HPDE6-E6E7 (cell line): ENCODE results near the gene DNAJC22.
A peak's percentile ranks its signal among the peaks of the same experiment; 100 is the strongest.

Experiments used
- DNase-seq: peaks from one replicate; pipeline ENCODE4 v3.0.0; 2011; ENCODE audit warnings: missing footprints; ENCODE audit errors: extremely low spot score

The DNAJC22 gene

GRCh38 chr12:49345051-49345824 is 1.4 kb upstream of the DNAJC22 start:
- no peak for DNase-seq

DNA sequence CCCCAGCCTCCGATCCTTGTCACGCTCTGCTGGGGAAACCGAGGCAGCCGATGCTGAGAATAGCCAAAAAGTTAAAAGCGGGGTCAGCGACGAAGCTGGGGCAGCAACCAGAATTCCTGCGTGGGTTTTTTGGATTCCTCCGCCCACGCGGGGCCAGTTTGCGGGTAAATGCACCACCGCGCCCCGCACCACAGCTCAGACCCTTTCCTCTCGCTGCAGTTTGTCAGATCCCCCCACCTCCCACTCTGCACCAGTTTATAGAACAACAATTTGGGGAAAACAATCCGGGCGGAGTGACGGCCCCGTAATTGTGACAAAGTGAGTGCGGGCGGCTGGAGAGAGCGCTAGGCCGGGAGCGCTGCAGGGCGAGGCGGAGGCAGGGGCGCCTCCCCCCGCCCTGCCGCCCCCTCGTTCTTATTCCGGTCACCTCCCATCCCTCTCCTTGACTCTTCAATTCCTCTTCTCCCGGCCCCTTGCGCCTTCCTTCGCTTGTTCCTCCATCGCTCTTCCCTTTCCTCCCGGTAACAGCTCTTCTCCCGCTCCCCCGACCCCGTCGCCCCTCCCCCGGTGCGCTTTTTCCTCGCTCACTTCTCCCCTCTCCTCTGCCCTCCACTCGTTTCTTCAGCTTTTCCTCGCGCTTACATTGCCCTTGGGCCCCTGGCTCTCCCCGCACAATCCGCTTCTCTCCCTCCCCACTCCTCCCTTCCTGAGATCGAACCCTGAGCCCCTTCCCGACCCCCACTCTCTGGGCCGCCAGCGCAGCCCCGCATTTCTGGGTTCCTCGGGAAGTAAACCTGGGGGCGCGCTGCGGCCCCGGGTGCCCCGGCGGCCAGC is 646 bp upstream of the DNAJC22 start:
- DNase-seq: no peak

GRCh38 chr12:49347311-49348193 is 864 bp downstream of the DNAJC22 start:
- peak; percentile 72 for DNase-seq

DNA sequence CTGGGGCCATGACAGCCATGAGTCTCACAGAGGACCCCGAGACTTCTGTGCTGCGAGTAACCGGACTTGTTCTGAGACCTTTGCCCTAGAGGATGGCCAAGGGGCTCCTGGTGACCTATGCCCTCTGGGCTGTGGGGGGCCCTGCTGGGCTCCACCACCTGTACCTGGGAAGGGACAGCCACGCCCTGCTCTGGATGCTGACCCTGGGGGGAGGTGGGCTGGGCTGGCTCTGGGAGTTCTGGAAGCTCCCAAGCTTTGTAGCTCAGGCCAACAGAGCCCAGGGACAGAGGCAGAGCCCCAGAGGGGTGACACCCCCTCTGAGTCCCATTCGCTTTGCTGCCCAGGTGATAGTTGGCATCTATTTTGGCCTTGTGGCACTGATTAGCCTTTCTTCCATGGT is 2.1 kb downstream of the DNAJC22 start:
- no peak for DNase-seq

DNA sequence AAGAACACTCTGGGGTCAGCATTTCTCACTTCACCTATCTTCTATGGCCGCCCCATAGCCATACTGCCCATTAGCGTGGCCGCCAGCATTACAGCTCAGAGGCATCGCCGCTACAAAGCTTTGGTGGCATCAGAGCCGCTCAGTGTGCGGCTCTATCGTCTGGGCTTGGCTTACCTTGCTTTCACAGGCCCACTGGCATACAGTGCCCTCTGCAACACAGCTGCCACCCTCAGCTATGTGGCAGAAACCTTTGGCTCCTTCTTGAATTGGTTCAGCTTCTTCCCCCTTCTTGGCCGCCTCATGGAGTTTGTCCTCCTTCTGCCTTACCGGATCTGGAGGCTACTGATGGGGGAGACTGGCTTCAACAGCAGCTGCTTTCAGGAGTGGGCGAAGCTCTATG is 2.6 kb downstream of the DNAJC22 start:
- no peak for DNase-seq

DNA sequence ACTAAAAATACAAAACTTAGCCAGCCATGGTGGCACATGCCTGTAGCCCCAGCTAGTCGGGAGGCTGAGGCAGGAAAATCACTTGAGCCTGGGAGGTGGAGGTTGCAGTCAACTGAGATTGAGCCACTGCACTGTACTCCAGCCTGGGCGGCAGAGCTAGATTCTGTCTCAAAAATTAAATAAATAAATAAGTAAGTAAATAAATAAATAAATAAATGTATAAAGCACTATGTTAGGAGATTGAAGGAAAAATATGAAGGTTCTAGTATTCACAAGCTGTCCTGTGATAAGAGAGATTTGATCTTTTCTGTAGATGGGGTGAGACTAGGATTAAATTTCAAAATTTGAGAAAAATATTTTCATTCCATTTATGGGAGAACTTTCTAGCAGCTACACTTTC is 5.7 kb downstream of the DNAJC22 start:
- DNase-seq: no peak

DNA sequence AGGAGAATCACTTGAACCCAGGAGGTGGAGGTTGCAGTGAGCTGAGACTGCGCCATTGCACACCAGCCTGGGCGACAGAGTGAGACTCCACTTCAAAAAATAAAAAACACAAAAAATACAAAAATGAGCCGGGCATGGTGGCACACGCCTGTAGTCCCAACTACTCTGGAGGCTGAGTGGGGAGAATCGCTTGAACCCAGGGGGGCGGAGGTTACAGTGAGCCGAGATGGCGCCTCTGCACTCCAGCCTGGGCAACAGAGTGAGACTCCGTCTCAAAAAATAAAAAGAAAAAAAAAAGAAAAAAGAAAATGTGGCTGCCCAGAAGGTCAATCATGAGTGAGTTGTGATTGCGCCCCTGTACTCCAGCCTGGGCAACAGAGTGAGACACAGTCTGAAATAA is 9.2 kb downstream of the DNAJC22 start:
- no peak for DNase-seq

DNA sequence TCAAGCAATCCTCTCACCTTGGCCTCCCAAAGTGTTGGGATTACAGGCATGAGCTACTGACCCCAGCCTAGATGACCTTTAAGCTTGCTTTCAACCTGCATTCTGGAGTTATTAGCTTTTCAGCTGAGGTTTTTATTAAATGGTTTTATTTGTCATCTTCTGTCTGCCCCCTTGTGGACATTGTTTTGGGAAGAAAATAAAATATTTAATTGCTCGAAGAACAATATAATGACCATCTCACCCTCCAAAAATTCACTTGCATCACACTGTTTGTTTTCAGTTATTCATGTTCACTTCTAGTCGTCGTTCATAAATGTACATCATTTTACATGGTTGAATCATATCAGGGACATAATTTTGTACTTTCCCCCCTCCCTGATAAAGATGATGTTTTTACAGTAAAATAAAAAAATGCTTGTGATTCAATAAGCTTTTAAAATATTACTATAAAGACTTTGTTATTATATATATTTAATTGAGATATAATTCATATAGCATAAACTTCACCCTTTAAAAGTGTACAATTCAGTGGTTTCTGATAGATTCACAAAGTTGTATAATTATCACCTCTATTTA is 10.5 kb downstream of the DNAJC22 start:
- DNase-seq: no peak

- no peak for DNase-seq
These were observed 11.9 kb downstream of the DNAJC22 start for GRCh38 chr12:49358483-49359141.

DNA sequence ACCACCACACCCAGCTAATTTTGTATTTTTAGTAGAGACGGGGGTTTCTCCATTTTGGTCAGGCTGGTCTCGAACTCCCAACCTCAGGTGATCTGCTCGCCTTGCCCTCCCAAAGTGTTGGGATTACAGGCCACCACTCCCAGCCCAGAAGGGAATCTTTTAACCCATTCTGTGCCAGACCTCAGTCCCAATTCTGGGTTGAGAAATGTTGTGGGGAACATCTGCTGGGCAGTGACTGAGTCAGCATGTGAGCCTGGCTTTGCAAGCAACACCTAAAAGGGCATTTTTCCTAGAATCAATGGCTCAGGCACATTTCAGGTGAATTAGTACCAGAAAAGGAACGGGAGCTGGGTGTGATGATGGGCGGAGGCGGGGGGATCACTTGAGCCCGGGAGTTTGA is 13.0 kb downstream of the DNAJC22 start:
- DNase-seq: no peak

DNA sequence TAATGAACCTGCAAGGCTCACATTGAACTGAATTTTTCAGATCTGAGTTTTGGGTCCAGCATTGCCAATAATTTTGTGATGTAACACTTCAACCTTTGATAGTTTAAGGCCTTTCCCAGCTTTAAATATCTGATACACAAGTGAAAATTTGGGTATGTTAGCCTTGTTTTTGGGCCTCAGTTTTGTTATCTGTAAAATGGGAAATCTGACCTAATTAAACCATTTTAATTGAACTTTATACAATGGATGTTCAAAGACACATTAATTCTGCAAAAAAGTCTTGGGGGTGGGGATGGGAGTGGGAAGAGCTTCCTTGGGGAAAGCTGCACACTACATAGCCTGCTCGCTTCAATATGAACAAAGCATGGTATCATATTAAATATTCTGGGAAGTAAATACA is 15.4 kb downstream of the DNAJC22 start:
- no peak for DNase-seq

DNA sequence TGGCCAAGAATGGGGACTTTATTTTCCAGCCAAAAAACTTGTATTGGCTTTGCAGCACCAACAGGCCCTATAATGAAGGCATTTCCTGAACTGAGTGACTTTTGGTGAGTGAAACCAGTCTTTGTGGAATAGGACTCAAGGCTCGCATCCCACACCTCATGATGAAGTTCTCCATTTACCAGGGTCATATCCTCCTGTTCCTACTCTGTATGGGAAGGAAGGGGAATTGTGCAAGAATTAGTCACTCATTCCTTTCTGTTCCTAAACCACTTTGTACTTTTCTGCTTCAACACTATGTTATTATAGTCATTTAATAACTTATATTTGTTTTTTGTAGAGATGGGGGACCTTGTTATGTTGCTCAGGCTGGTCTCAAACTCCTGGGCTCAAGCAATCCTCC is 18.3 kb downstream of the DNAJC22 start:
- DNase-seq: no peak

DNA sequence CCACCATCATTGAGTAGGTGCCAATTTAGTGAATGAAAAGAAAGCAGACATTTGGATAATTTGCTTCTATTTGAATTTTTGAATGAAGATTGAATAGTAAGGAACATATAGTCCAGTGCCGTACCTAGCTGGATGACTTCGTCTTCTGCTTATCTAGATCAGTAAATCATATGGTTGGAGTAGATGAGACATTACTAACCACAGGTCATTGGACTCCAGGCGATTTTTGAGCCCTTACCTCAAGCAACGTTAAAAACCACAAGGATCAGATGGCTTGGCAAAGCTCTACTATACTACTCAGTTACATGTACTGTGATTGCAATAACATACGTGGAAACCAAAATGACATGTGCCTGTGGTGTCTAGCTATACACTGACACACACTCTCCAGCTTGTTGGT is 18.9 kb downstream of the DNAJC22 start:
- no peak for DNase-seq

DNA sequence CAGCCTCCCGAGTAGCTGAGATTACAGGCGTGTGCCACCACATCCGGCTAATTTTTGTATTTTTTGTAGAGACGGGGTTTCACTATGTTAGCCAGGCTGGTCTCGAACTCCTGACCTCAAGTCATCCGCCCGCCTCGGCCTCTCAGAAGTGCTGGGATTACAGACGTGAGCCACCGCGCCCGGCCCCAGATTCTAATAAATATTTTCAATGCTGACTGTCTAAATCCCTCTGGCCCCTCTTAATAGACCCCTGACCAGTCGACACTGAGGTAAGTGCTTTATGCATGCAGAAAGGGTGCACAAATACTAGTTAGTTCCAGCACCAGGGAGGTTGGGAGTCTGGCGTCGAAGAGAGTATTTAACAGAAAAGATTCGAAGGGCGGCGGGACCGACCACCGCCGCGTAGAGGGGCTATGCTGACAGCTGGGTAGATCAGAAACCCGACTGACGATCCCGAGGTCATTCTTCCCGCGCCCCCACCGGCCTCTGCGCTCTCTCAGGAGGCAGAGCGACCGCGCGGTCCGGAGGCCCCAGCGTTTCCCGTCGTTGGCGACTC is 19.5 kb downstream of the DNAJC22 start:
- no peak for DNase-seq

- peak; percentile 89 for DNase-seq
These were observed 20.1 kb downstream of the DNAJC22 start for GRCh38 chr12:49366652-49367380.

DNA sequence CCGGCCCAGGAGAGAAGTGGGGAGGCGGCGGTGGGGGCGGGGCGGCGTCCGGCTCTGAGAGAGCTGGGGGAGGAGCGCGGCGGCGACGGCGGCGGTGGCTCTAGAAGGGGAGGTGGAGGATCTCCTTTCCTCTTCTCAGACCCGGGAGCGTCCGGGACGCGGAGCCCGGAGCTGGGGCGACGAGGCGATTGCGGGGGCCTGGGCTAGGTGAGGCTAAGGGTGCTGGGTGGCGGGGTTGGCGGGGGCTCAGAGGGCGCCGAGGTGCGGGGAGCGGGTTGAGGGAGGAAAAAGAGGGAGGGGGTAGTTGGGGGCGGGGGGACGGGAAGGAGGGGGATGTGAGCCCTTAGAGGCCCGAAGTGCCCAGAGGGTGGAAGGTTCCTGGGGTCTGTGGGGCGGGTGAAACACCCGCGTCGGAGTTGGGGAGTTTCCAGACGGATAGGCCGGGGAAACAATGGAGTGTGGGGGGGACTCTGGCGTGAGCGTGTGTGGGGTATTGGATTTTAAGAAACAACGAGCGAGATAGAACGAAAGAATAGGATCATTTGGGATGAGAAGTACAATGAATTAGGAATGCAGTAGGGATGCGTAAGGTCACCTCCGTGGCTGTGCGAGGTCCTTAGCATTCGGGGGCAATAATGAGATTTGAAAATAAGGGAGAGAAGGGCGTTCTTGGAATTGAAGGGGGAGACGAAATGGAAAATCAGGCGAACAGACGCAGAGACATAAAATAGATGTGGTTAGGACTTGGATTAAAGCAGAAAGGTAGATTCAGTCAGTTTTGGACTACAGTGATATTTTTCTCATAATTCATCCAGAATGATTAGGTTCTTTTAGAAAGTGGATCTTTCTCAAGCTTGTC is 20.9 kb downstream of the DNAJC22 start, which contains the start of gene SPATS2:
SPATS2 (plus strand) TSS at position 82 of the 859 bp plus-strand sequence. CDS start 93,551 bp downstream, outside the sequence.
- DNase-seq: no peak

GRCh38 chr12:49368240-49368600 is 21.5 kb downstream of the DNAJC22 start:
- no peak for DNase-seq

DNA sequence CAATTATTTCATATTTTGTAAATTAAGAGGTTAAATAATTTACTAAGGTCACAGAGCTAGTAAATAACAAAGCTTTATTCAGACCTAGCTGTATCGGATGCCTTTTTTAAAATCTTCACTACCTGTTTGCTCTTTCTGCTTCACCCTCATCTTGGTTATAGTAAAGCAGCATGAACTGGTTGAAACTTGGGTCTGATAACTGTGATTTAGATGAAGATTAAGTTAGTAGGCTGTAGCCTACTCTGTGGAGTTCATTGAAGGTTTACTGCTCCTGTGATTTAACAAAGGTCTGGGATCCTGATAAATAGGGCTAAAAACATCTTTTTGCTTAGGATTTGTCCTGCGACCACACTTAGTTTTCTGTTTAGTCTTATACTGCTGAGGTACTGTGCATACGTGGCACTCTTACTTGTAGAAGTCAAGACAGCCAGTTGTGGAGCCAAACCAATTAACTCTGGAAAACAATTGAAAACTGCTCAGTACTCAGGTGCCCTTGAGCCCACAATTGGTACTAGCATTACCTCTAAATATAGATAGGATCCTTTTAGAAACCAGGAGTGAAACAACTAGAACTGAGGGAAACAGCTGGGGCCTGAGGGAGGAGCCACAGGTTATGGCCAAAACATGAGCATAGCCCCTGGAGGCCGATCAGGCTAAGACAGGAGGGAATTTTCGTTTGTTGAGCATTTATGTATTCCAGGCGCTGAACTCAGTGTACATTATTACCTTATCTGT is 22.9 kb downstream of the DNAJC22 start:
- DNase-seq: no peak
